Stomach (tissue), 9 donors: ENCODE results near the gene SRCIN1. TPM values are rescaled to one million over a fixed set of nuclear protein-coding genes. Genes with fewer than 3 reads are reported as not detected.
A peak's percentile ranks its signal among the peaks of the same experiment; 100 is the strongest.
"Not testable (repeated sequence)": the region's sequence is repeated elsewhere in the genome, so short reads cannot be mapped to it uniquely, and the experiment has no call there.

Experiments used
- DNase-seq, 2 donors: peaks; one replicate each; pipeline versions ENCODE4 v3.0.0 to v3.0.0-alpha.2; 2013 to 2019
- H3K27ac ChIP-seq, 5 donors: fragments of 200-600 bp in 4 of 5; sonication (generic) in 4 of 5; one replicate each; pipeline ENCODE4 v1.5.1; 2013 to 2019; ENCODE audit warnings: mild to moderate bottlenecking in 1 of 5, moderate library complexity in 1 of 5
- H3K27me3 ChIP-seq, 3 donors: fragments of 200-600 bp; sonication (generic); one replicate each; pipeline ENCODE4 v1.5.1; 2017 to 2019; ENCODE audit warnings: mixed run types in 1 of 3
- H3K36me3 ChIP-seq, 4 donors: fragments of 200-600 bp; sonication (generic); 1 replicate in 3 of 4; 2 replicates in 1 of 4; pipeline ENCODE4 v1.5.1; 2016 to 2019
- H3K4me1 ChIP-seq, 4 donors: fragments of 200-600 bp; sonication (generic); one replicate each; pipeline ENCODE4 v1.5.1; 2016 to 2019
- H3K4me3 ChIP-seq, 4 donors: fragments of 200-600 bp; sonication (generic) in 3 of 4; one replicate each; pipeline ENCODE4 v1.5.1; 2016 to 2019; ENCODE audit warnings: mild to moderate bottlenecking in 1 of 4
- H3K9me3 ChIP-seq, 4 donors: fragments of 200-600 bp; sonication (generic); one replicate each; pipeline ENCODE4 v1.5.1; 2016 to 2019
- EP300 ChIP-seq: sonication (generic); formaldehyde crosslinking; IDR thresholded peaks from one replicate; pipeline ENCODE4 v1.6.1; 2017; ENCODE audit warnings: antibody characterized with exemption
- POLR2A ChIP-seq, 4 donors: fragments of 450-650 bp; IDR thresholded peaks; one replicate each; pipeline ENCODE4 v1.6.1; 2016; ENCODE audit warnings: antibody characterized with exemption in 4 of 4, control low read depth in 2 of 4, mild to moderate bottlenecking in 1 of 4, moderate library complexity in 1 of 4
- POLR2AphosphoS5 ChIP-seq, 3 donors: sonication (generic); formaldehyde crosslinking; IDR thresholded peaks; one replicate each; pipeline ENCODE4 v1.6.1; 2016; ENCODE audit warnings: antibody characterized with exemption in 3 of 3
- WGBS, 5 donors: extraction: QIAGEN DNeasy Blood & Tissue Kit in 3 of 5; methylation state at CpG; one replicate each; pipeline versions ENCODE4 v1.1.5 to v1.1.7; 2013 to 2018; 5-methylcytosine and 5-hydroxymethylcytosine counted together
- intact Hi-C: fragments of 100-400 bp; cut with DNase I; formaldehyde crosslinking; loops from one replicate; pipeline ENCODE4 v1.15.1; 2023; ENCODE audit warnings: low total_unique reads
- polyA plus RNA-seq, 3 donors: library from polyadenylated mRNA; stranded (reverse); fragments of 200-250 nt; gene quantifications; one replicate each; pipeline ENCODE4 v1.2.3, GENCODE V29; 2013
- total RNA-seq, 5 donors: library from RNA; depleted of rRNA; stranded (reverse); fragments of >200 nt; gene quantifications; one replicate each; pipeline versions ENCODE4 v1.1.0 to v1.2.3, GENCODE V29; 2014 to 2016
- TF ChIP-seq, protein P1 (sequence below), 7 experiments: fragments of 450-650 bp in 4 of 7; fragments of 200-600 bp in 3 of 7; sonication (generic) in 3 of 7; IDR thresholded peaks; one replicate each; pipeline ENCODE4 v1.5.1; 2016 to 2019; ENCODE audit warnings: antibody characterized with exemption in 7 of 7, control low read depth in 2 of 7, mild to moderate bottlenecking in 1 of 7
- donor health status: healthy with polysubstance abuse.
- donor health status: Bipolar disorder and iron deficiency.
- donor health status: healthy.

Gene SRCIN1
- total and polyA plus RNA-seq, 8 donors: 0.29 to 21.9 (median 1.9) TPM

DNA sequence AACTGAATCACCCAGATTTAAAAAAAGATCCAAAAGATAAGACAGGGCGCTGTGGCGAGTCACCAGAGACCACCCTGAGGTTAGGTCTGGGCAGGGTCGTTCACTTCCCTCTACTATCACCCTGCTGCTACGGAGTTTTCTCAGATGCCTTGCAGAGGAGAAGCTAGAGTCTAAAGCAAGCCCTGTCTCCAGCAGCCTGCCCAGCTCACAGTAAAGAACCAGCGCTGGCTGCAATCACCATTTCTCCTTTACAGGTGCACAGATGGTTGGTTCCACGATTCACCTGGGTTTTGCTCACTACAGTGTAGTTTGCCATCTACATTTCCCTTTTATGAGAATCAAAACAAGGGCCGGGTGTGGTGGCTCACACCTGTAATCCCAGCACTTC lies 71.3 kb downstream of the SRCIN1 start:
- no peak for DNase-seq
- Histone ChIP-seq H3K4me1 (peaks cover 0 to 5% (median 0%) of the 10 kb centered on the region in 4 donors), H3K36me3 (no peaks in the 10 kb centered on the region), H3K27ac (no peak overlapping the region), H3K27me3 (peaks cover 0 to 72% (median 6%) of the 10 kb centered on the region in 3 donors), H3K4me3 (no peak overlapping the region), H3K9me3 (no peaks in the 10 kb centered on the region)
- intact Hi-C loops: no loop called here
- 48 to 60% (median 59%) methylated on average over 6 to 7 of the region's 7 CpGs for WGBS, 5 donors
- TF ChIP-seq EP300 (no peak), POLR2A (IDR thresholded peaks at IDR 0.05) (no peak), POLR2AphosphoS5 (IDR thresholded peaks at IDR 0.05) (no peak)
- TF ChIP-seq, protein P1, sequence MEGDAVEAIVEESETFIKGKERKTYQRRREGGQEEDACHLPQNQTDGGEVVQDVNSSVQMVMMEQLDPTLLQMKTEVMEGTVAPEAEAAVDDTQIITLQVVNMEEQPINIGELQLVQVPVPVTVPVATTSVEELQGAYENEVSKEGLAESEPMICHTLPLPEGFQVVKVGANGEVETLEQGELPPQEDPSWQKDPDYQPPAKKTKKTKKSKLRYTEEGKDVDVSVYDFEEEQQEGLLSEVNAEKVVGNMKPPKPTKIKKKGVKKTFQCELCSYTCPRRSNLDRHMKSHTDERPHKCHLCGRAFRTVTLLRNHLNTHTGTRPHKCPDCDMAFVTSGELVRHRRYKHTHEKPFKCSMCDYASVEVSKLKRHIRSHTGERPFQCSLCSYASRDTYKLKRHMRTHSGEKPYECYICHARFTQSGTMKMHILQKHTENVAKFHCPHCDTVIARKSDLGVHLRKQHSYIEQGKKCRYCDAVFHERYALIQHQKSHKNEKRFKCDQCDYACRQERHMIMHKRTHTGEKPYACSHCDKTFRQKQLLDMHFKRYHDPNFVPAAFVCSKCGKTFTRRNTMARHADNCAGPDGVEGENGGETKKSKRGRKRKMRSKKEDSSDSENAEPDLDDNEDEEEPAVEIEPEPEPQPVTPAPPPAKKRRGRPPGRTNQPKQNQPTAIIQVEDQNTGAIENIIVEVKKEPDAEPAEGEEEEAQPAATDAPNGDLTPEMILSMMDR (IDR thresholded peaks at IDR 0.05): no peak

DNA sequence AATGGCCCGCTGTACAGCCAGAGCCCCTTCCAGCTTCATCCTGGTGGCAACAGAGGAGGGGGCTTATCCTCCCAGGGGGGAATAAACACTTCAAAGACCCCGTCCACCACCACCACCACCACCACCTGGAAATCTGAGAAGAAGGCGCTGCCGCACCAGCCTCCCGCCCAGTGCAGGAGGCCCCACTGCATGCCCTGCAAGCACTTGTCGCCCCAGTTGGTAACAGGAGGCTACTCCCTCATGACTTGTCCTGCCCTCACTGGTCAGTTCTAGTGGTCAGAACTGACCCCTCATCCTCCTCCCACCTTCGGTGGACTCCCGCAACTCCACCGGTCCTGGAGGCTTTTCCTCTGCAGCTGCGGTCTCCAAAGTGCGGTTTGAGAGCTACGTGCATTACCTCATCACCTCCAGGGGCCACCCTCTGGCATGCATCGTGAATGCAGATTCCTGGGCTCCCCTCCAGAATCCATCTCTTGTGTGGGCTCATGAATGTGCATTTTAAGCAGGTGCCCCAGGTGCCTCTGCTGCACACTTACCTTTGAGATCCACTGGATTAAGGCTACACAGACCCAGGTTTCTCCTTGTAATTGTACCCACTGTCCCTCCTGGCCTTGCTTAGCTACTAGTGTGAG lies 71.8 kb downstream of the SRCIN1 start:
- Histone ChIP-seq H3K4me3 (no peak overlapping the region), H3K36me3 (no peaks in the 10 kb centered on the region), H3K9me3 (no peaks in the 10 kb centered on the region), H3K27me3 (peaks cover 0 to 77% (median 10%) of the 10 kb centered on the region in 3 donors), H3K27ac (no peak overlapping the region), H3K4me1 (peaks cover 0 to under 1% (median 0%) of the 10 kb centered on the region in 4 donors)
- DNase-seq: no peak
- no peak for TF ChIP-seq POLR2A (IDR thresholded peaks at IDR 0.05)
- TF ChIP-seq, protein P1 (IDR thresholded peaks at IDR 0.05): no peak
- TF ChIP-seq EP300: no peak
- TF ChIP-seq POLR2AphosphoS5 (IDR thresholded peaks at IDR 0.05): no peak
- WGBS, 5 donors: 45 to 70% (median 62%) methylated on average over 13 of the region's 13 CpGs
- intact Hi-C loops: no loop called here

DNA sequence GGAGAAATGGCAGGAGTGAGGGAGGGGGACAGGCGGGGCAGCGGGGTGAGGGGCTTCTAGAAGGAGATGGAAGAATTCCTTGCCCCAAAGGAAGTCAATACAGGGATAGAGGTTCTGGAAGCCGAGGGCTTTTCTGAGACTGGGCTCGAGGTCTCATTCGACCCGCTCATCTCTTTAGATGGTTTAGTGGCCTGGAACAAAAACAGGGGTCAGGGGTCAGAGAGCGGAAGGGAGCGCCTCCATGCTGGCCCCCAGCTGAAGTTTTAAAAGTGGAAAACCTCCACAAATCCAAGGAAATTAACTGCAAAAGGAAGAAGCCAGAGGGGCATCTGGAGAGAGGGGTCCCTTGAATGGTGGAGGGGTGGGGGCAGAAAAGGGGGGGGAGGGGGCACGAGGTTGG lies 72.5 kb downstream of the SRCIN1 start:
- Histone ChIP-seq H3K27ac (no peak overlapping the region), H3K9me3 (no peaks in the 10 kb centered on the region), H3K36me3 (no peaks in the 10 kb centered on the region), H3K4me1 (no peaks in the 10 kb centered on the region), H3K27me3 (peaks cover 0 to 82% (median 10%) of the 10 kb centered on the region in 3 donors), H3K4me3 (no peak overlapping the region)
- DNase-seq: no peak
- TF ChIP-seq POLR2A (IDR thresholded peaks at IDR 0.05) (no peak), POLR2AphosphoS5 (IDR thresholded peaks at IDR 0.05) (no peak), EP300 (no peak)
- TF ChIP-seq, protein P1 (IDR thresholded peaks at IDR 0.05): no peak
- 46 to 54% (median 51%) methylated on average over 9 of the region's 9 CpGs for WGBS, 5 donors
- intact Hi-C loops: no loop called here

DNA sequence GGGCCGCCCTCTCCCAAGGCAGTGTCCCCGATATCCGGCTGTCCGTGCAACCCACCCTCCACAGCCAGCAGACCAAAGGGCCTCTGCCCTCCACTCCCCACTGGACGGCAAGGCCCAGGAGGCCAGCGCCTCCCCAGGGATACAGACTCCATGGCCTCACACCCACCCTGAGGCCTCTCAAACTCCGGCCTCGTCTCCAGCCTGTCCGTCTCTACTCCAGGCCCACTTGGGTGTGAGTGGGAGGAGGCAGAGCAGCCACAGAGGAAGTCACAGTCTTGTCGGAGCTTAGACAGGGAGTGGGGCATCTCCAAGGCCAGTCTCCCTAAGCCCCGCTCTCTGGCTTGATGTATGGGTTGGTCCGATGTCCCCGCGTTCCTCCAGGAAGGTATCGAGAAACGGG lies 73.3 kb downstream of the SRCIN1 start:
- Histone ChIP-seq H3K9me3 (no peaks in the 10 kb centered on the region), H3K4me3 (no peak overlapping the region), H3K27ac (no peak overlapping the region), H3K4me1 (no peaks in the 10 kb centered on the region), H3K27me3 (peaks cover 0 to 89% (median 10%) of the 10 kb centered on the region in 3 donors), H3K36me3 (no peaks in the 10 kb centered on the region)
- DNase-seq: no peak
- intact Hi-C loops: no loop called here
- 58 to 82% (median 76%) methylated on average over 16 of the region's 16 CpGs for WGBS, 5 donors
- TF ChIP-seq POLR2A (IDR thresholded peaks at IDR 0.05): no peak
- no peak for TF ChIP-seq POLR2AphosphoS5 (IDR thresholded peaks at IDR 0.05)
- TF ChIP-seq, protein P1 (IDR thresholded peaks at IDR 0.05): no peak
- TF ChIP-seq EP300: no peak

DNA sequence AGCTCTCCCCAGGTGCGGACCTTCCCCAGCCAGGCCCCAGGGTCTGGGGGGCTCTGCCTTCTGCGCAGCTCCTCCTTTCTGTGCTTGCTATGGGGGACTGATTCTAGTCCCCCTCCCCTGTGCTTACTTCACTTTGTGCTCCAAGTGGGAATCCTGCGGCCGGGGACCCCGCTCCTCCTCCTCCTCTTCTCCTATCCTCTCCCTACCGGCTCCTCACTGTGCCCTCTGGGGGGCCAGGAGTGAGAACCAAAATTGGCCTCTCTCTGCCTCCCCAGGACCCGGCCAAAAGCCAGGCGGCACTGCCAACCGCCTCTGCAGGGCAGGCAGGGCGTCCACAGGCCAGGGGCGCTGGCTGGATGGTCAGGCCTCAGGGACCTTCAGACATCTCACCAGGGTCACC lies 74.0 kb downstream of the SRCIN1 start:
- intact Hi-C loops, H3K27ac ChIP-seq, H3K36me3 ChIP-seq, DNase-seq, H3K4me3 ChIP-seq, H3K9me3 ChIP-seq, H3K4me1 ChIP-seq: not testable (repeated sequence)
- WGBS, 5 donors: 51 to 79% (median 67%) methylated on average over 7 to 11 of the region's 11 CpGs
- H3K27me3 ChIP-seq: peaks cover 0 to 86% (median 10%) of the 10 kb centered on the region in 3 donors

DNA sequence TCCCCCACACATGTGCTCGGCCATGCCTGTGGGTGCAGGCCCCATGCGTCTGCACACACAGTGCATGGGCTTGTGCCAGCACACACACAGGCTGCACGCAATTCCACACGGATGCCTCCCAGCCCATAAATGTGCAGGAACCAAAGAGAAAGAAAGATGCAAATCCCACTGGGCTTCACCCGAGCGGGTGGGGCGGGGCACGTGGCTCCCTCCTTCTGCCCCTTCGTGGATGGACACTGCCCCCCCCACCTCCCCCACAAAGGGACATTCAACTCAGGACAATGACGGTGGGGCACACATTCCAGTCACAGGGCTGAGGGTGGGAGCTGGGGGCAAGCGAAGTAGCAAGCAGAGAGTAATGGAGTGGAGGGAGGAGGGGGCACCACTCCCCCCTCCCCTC lies 74.9 kb downstream of the SRCIN1 start:
- H3K4me3 ChIP-seq, H3K9me3 ChIP-seq, DNase-seq, H3K36me3 ChIP-seq, H3K4me1 ChIP-seq, intact Hi-C loops, H3K27ac ChIP-seq: not testable (repeated sequence)
- H3K27me3 ChIP-seq: peaks cover 0 to 76% (median 10%) of the 10 kb centered on the region in 3 donors
- 31 to 44% (median 41%) methylated on average over 9 to 11 of the region's 11 CpGs for WGBS, 5 donors

DNA sequence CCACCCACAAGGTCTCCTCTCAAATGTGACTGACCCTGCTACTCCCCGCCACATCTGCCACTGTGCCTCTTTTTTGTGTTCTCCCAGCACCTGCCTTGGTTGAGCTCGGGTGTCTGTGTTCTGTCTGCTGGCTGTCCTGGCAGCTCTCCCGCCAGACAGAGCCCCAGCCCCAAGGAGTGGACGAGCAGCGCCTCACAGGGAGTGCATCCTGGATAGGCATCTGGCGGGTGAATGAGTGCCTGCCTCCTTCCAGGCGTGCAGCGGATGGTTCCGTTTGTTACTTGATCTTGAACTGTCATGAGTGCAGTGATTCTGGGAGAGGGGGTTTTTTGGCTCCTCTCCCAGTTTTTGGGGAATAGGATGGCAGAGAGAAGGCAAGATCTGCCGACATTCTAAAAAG lies 77.6 kb downstream of the SRCIN1 start:
- 29 to 35% (median 33%) methylated on average over 9 to 10 of the region's 10 CpGs for WGBS, 5 donors
- H3K9me3 ChIP-seq, H3K4me3 ChIP-seq, H3K36me3 ChIP-seq, intact Hi-C loops, H3K27ac ChIP-seq, H3K4me1 ChIP-seq: not testable (repeated sequence)
- DNase-seq: peak in 1 of 2 donors; percentile 55
- H3K27me3 ChIP-seq: peaks cover 0 to 56% (median 10%) of the 10 kb centered on the region in 3 donors
